Adrenal gland (tissue), 12 donors: ENCODE data around the gene SLC5A1. TPM values are rescaled to one million over a fixed set of nuclear protein-coding genes. Genes with fewer than 3 reads are reported as not detected.

Experiments used
- DNase-seq, 7 donors: peaks; one replicate each; pipeline ENCODE4 v3.0.0-alpha.2; 2019 to 2020
- H3K27ac ChIP-seq, 5 donors: fragments of 200-600 bp; sonication (generic) in 4 of 5; 1 replicate in 3 of 5; 2 replicates in 2 of 5; pipeline versions ENCODE4 v1.5.1 to v1.8.0; 2016 to 2020; ENCODE audit warnings: mild to moderate bottlenecking in 1 of 5
- H3K27me3 ChIP-seq: fragments of 200-600 bp; 2 replicates; pipeline ENCODE4 v1.8.0; 2021
- H3K36me3 ChIP-seq, 2 donors: fragments of 200-600 bp; replicated peaks in 1 of 2; 1 replicate in 1 of 2; 2 replicates in 1 of 2; pipeline versions ENCODE4 v1.5.1 to v1.8.0; 2018 to 2022
- H3K4me1 ChIP-seq, 2 donors: fragments of 200-600 bp; replicated peaks in 1 of 2; 1 replicate in 1 of 2; 2 replicates in 1 of 2; pipeline versions ENCODE4 v1.5.1 to v1.8.0; 2018 to 2021
- H3K4me3 ChIP-seq, 4 donors: fragments of 200-600 bp; sonication (generic) in 3 of 4; one replicate each; pipeline ENCODE4 v1.5.1; 2016 to 2018
- H3K9me3 ChIP-seq, 3 donors: fragments of 200-600 bp; sonication (generic) in 1 of 3; replicated peaks in 1 of 3; 1 replicate in 2 of 3; 2 replicates in 1 of 3; pipeline versions ENCODE4 v1.5.1 to v1.8.0; 2016 to 2021
- POLR2A ChIP-seq, 2 donors: fragments of 450-650 bp; IDR thresholded peaks; one replicate each; pipeline ENCODE4 v1.6.1; 2017; ENCODE audit warnings: antibody characterized with exemption in 2 of 2, mild to moderate bottlenecking in 2 of 2, moderate library complexity in 1 of 2
- WGBS, 4 donors: extraction: QIAGEN DNeasy Blood & Tissue Kit in 2 of 4; methylation state at CpG; one replicate each; pipeline versions ENCODE4 v1.1.5 to v1.1.7; 2013 to 2017; 5-methylcytosine and 5-hydroxymethylcytosine counted together
- intact Hi-C, 2 donors: fragments of 100-400 bp; cut with DNase I; formaldehyde crosslinking; loops; one replicate each; pipeline versions ENCODE4 v1.14.1 to v1.15.0; 2022 to 2023
- polyA plus RNA-seq, 3 donors: library from polyadenylated mRNA; stranded (reverse); fragments of 200-250 nt in 2 of 3; fragments of 350-450 nt in 1 of 3; fragmentation: Illumina TruSeq in 1 of 3; extraction: RNeasy Lipid Tissue Mini Kit (QIAGEN cat#74804) in 1 of 3; gene quantifications; one replicate each; pipeline ENCODE4 v1.2.3, GENCODE V29; 2013 to 2014
- total RNA-seq, 9 donors: library from RNA; depleted of rRNA in 4 of 9; stranded (reverse); fragments of >200 nt in 4 of 9; fragments of 120-200 nt in 1 of 9; fragmentation: NEBNext Ultra II Directional in 1 of 9; extraction: Animal tissue kit (Norgen Biotek cat#: 25700) in 1 of 9; gene quantifications; one replicate each; pipeline versions ENCODE4 v1.1.0 to v1.2.4, GENCODE V29; 2013 to 2023
- TF ChIP-seq, protein P1 (sequence below), 6 experiments: fragments of 450-650 bp in 4 of 6; fragments of 200-600 bp in 2 of 6; sonication (generic) in 1 of 6; IDR thresholded peaks; 1 replicate in 5 of 6; 2 replicates in 1 of 6; pipeline versions ENCODE4 v1.5.1 to v1.8.0; 2016 to 2021; ENCODE audit warnings: antibody characterized with exemption in 6 of 6, mild to moderate bottlenecking in 2 of 6, moderate library complexity in 1 of 6
- donor health status: healthy with polysubstance abuse.
- donor health status: Bipolar disorder and iron deficiency.
- donor health status: DM: yes; HTN: yes; CAD: no.
- donor health status: DM: no; HTN: no; CAD: no.
- donor health status: DM: no; HTN: no; CAD: no.
- donor health status: DM: yes; HTN: yes; CAD: no.

SLC5A1 gene
- total and polyA plus RNA-seq, 12 donors: under 0.01 to 0.04 TPM; not detected in 10

DNA sequence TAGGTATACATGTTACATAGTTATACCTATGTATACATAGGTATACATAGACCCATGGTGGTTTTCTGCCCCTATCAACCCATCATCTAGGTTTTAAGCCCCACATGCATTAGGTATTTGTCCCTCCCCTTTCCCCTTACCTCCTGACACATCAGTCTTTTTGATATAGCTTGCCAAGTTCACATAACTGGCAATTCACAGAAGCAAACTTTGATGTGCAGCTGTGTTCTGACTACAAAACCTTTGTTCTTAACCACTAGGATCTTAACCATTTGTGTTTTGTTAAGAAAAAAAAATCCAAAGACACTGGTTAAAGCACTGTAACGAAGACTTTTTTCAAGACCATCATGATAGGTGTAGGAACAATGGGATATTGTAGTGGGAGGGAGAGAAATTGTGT, 42.9 kb upstream of the SLC5A1 start:
- intact Hi-C loops: no loop called here
- no peaks in the 10 kb centered on the region for H3K27me3 ChIP-seq
- H3K4me1 ChIP-seq: no peaks in the 10 kb centered on the region
- TF ChIP-seq, protein P1, sequence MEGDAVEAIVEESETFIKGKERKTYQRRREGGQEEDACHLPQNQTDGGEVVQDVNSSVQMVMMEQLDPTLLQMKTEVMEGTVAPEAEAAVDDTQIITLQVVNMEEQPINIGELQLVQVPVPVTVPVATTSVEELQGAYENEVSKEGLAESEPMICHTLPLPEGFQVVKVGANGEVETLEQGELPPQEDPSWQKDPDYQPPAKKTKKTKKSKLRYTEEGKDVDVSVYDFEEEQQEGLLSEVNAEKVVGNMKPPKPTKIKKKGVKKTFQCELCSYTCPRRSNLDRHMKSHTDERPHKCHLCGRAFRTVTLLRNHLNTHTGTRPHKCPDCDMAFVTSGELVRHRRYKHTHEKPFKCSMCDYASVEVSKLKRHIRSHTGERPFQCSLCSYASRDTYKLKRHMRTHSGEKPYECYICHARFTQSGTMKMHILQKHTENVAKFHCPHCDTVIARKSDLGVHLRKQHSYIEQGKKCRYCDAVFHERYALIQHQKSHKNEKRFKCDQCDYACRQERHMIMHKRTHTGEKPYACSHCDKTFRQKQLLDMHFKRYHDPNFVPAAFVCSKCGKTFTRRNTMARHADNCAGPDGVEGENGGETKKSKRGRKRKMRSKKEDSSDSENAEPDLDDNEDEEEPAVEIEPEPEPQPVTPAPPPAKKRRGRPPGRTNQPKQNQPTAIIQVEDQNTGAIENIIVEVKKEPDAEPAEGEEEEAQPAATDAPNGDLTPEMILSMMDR (IDR thresholded peaks at IDR 0.05): no peak
- TF ChIP-seq POLR2A (IDR thresholded peaks at IDR 0.05): no peak
- H3K9me3 ChIP-seq: no peaks in the 10 kb centered on the region
- no peaks in the 10 kb centered on the region for H3K36me3 ChIP-seq
- no peak overlapping the region for H3K27ac ChIP-seq
- H3K4me3 ChIP-seq: no peak overlapping the region
- no peak for DNase-seq
- 75 to 88% (median 83%) methylated on average over 1 of the region's 1 CpG for WGBS, 4 donors

DNA sequence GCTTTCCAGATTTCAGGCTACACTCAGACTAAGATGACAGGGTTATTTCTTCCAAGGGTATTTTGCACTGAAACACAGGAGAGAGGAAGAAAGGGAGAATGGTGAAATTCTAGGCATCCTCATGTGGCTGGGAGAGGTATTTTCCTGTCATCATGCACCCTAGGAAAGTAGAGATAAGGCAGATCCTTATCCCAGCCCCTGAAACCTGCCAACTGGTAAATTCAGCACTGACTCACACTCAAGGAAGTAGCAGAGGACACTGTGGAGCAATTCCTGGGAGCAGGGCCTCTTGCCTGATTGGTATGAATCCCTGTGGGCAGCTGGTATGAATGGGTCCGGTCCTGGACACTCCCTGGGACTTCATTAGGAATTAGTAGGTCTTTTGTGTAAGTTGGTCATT, 37.6 kb upstream of the SLC5A1 start:
- no peaks in the 10 kb centered on the region for H3K27me3 ChIP-seq
- H3K9me3 ChIP-seq: no peaks in the 10 kb centered on the region
- H3K4me1 ChIP-seq: no peaks in the 10 kb centered on the region
- WGBS, 4 donors: 50 to 84% (median 79%) methylated on average over 1 of the region's 1 CpG
- no peaks in the 10 kb centered on the region for H3K36me3 ChIP-seq
- no peak overlapping the region for H3K4me3 ChIP-seq
- H3K27ac ChIP-seq: no peak overlapping the region
- intact Hi-C loops: no loop called here
- TF ChIP-seq, protein P1 (IDR thresholded peaks at IDR 0.05): no peak
- no peak for TF ChIP-seq POLR2A (IDR thresholded peaks at IDR 0.05)
- no peak for DNase-seq

DNA sequence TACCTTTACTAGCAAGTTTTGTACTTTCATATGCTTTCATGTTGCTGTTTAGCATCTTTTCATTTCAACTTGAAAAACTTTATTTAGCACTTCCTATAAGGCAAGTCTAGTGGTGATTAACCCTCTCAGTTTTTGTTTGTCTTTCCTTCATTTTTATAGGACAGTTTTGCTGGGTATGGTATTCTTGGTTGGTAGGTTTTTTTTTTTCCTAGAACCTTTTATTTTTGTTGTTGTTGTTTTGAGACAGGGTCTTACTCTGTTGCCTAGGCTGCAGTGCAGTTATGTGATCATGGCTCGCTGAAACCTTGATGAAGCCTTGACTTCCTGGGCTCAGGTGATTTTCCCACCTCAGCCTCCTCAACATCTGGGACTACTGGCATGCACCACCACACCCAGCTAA, 29.9 kb upstream of the SLC5A1 start:
- Histone ChIP-seq H3K36me3 (no peaks in the 10 kb centered on the region), H3K4me3 (no peak overlapping the region), H3K27me3 (no peaks in the 10 kb centered on the region), H3K4me1 (no peaks in the 10 kb centered on the region), H3K27ac (no peak overlapping the region), H3K9me3 (peaks cover 0 to 11% (median 0%) of the 10 kb centered on the region in 3 donors)
- intact Hi-C loops: no loop called here
- TF ChIP-seq, protein P1 (IDR thresholded peaks at IDR 0.05): no peak
- TF ChIP-seq POLR2A (IDR thresholded peaks at IDR 0.05): no peak
- DNase-seq: no peak
- WGBS, 4 donors: 87 to 95% (median 91%) methylated on average over 1 of the region's 1 CpG

DNA sequence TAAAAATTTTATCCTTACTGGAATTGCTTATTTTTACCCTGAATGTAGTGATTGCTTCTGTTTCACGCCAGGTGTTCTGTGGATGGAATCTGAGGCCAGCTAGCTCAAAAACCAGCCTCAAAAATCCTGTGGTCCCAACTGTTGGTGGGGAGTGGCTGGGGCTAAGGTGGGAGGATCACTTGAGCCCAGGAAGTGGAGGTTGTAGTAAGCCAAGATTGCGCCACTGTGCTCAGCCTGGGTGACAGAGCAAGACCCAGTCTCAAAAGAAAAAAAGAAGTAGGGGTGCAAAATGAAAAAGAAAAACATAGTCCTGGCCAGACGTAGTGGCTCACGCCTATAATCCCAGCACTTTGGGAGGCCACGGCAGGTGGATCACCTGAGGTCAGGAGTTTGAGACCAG, 27.0 kb upstream of the SLC5A1 start:
- H3K4me3 ChIP-seq: no peak overlapping the region
- DNase-seq: no peak
- no peaks in the 10 kb centered on the region for H3K36me3 ChIP-seq
- TF ChIP-seq, protein P1 (IDR thresholded peaks at IDR 0.05): no peak
- TF ChIP-seq POLR2A (IDR thresholded peaks at IDR 0.05): no peak
- H3K9me3 ChIP-seq: peaks cover 0 to 11% (median 0%) of the 10 kb centered on the region in 3 donors
- intact Hi-C loops: no loop called here
- no peaks in the 10 kb centered on the region for H3K4me1 ChIP-seq
- H3K27ac ChIP-seq: no peak overlapping the region
- H3K27me3 ChIP-seq: peaks cover 1% of the 10 kb centered on the region
- WGBS, 4 donors: 75 to 87% (median 77%) methylated on average over 5 of the region's 5 CpGs
